ENCODE measurements around the gene KLK3. TPM values are rescaled to one million over a fixed set of nuclear protein-coding genes. Genes with fewer than 3 reads are reported as not detected.

The KLK3 gene
- total and polyA plus RNA-seq, 2 of the 8 experiments (the other 6 are each of a cell fraction or from before 2014, with no cell fraction given), result 0.08 TPM; not detected in 1

GRCh38 chr19:50812474-50812873 lies 42.2 kb upstream of the KLK3 start:
- no peak overlapping the region for H2BK12ac ChIP-seq (ENCODE audit: low read depth, low read length)
- no peaks in the 10 kb centered on the region for H3K79me2 ChIP-seq (ENCODE audit: control insufficient read depth in 1 of 2, insufficient read depth in 2 of 2, low read length in 2 of 2)
- no peak overlapping the region for H3K56ac ChIP-seq (replicated peaks; ENCODE audit: insufficient read length, low read depth, low read length)
- no peak overlapping the region for H2BK15ac ChIP-seq (ENCODE audit: low read length)
- DNase-seq (ENCODE audit: low read depth in 1 of 2, low spot score in 2 of 2) (no peak), FAIRE-seq (no peak)
- H4K8ac ChIP-seq (ENCODE audit: extremely low read depth, insufficient read depth, low read length), result no peak overlapping the region
- peaks cover 17% of the 10 kb centered on the region; the same call in 1 of the 2 replicates for H3K23me2 ChIP-seq (ENCODE audit: low read depth, low read length)
- H3K18ac ChIP-seq (ENCODE audit: extremely low read depth, low read length), result no peak overlapping the region
- no peak overlapping the region for H3K4me3 ChIP-seq (ENCODE audit: extremely low read depth in 1 of 4, insufficient read depth in 2 of 4, low read depth in 3 of 4, low read length in 4 of 4)
- H4K5ac ChIP-seq (ENCODE audit: insufficient read length, low read depth, low read length), result no peak overlapping the region
- no peak overlapping the region for H2AK5ac ChIP-seq (ENCODE audit: low read depth, low read length)
- H3K4me2 ChIP-seq (ENCODE audit: insufficient read depth in 1 of 2, low read depth in 2 of 2, low read length in 2 of 2), result no peak overlapping the region
- no peaks in the 10 kb centered on the region for H3K79me1 ChIP-seq (ENCODE audit: low read depth, low read length)
- no peak overlapping the region for H3K23ac ChIP-seq (ENCODE audit: insufficient read length)
- ChIA-PET POLR2A (ENCODE audit: partially characterized antibody) (interaction anchor here (0.6 to 14.4 kb wide), 2 partner anchors 14 to 41 kb away, joined by 3 to 275 read pairs; no protein-coding TSS in a partner anchor), CTCF (ENCODE audit: partially characterized antibody) (no interaction called here)
- no peak overlapping the region for H3K27ac ChIP-seq (ENCODE audit: low read depth, low read length)
- no peaks in the 10 kb centered on the region for H4K20me1 ChIP-seq (replicated peaks in 1 of 2; ENCODE audit: control insufficient read depth in 1 of 2, insufficient read depth in 2 of 2, low read length in 2 of 2)
- no peaks in the 10 kb centered on the region for H3K36me3 ChIP-seq (ENCODE audit: control insufficient read depth in 2 of 4, insufficient read depth in 4 of 4, low read length in 3 of 4)
- 87% methylated on average over 3 of the region's 3 CpGs; no CpG with 5 or more reads in 1 of the 2 experiments for WGBS, 2 experiments (ENCODE audit: extremely low coverage in 1 of 2, insufficient coverage in 1 of 2, insufficient read length in 1 of 2, insufficient replicate concordance in 2 of 2, low coverage in 1 of 2, low lambda C conversion rate in 2 of 2, missing lambda C conversion rate in 1 of 2)
- no peak overlapping the region for H2BK20ac ChIP-seq (ENCODE audit: low read length)
- no peak overlapping the region for H3K14ac ChIP-seq (ENCODE audit: insufficient read length)
- H3K9ac ChIP-seq (replicated peaks in 1 of 4; ENCODE audit: extremely low read depth in 1 of 4, low read depth in 3 of 4, low read length in 3 of 4), result no peak overlapping the region
- no peak overlapping the region for H2AFZ ChIP-seq (ENCODE audit: low read length)
- no peak overlapping the region for H4K91ac ChIP-seq (replicated peaks; ENCODE audit: insufficient read length, low read length)
- no peaks in the 10 kb centered on the region for H3K9me3 ChIP-seq (ENCODE audit: insufficient read depth in 2 of 2, low read depth in 1 of 2, low read length in 1 of 2)
- peaks cover 0 to 4% (median 1%) of the 10 kb centered on the region in 4 experiments; a peak in 2 of 7 replicates for H3K4me1 ChIP-seq (replicated peaks in 1 of 4; ENCODE audit: control insufficient read depth in 3 of 4, insufficient read depth in 4 of 4, low read length in 3 of 4)
- H3K27me3 ChIP-seq (replicated peaks in 1 of 4; ENCODE audit: control insufficient read depth in 3 of 4, extremely low read depth in 1 of 4, insufficient read depth in 3 of 4, low read length in 3 of 4), result peaks cover 0 to 6% (median 3%) of the 10 kb centered on the region in 4 experiments; a peak in 3 of 7 replicates
- H2BK5ac ChIP-seq (ENCODE audit: low read depth, low read length), result no peak overlapping the region
- TF ChIP-seq SIX5 (IDR thresholded peaks at IDR 0.05; ENCODE audit: low read depth, low read length), result no peak
- H2BK120ac ChIP-seq (replicated peaks; ENCODE audit: low read depth, low read length), result no peak overlapping the region
- no peak overlapping the region for H3K4ac ChIP-seq (replicated peaks; ENCODE audit: insufficient read length, low read depth, low read length)

Measured in H1 (cell line).